ENCODE results near the gene TBC1D9B. TPM values are rescaled to one million over a fixed set of nuclear protein-coding genes. Genes with fewer than 3 reads are reported as not detected.

The TBC1D9B gene
- total and polyA plus RNA-seq, 2 of the 13 experiments (the other 11 are each of a cell fraction or from before 2014, with no cell fraction given): 35.0 to 50.0 TPM

GRCh38 chr5:179824745-179825112 lies 83.0 kb downstream of the TBC1D9B start (continued):
- TF ChIP-seq, protein P1, sequence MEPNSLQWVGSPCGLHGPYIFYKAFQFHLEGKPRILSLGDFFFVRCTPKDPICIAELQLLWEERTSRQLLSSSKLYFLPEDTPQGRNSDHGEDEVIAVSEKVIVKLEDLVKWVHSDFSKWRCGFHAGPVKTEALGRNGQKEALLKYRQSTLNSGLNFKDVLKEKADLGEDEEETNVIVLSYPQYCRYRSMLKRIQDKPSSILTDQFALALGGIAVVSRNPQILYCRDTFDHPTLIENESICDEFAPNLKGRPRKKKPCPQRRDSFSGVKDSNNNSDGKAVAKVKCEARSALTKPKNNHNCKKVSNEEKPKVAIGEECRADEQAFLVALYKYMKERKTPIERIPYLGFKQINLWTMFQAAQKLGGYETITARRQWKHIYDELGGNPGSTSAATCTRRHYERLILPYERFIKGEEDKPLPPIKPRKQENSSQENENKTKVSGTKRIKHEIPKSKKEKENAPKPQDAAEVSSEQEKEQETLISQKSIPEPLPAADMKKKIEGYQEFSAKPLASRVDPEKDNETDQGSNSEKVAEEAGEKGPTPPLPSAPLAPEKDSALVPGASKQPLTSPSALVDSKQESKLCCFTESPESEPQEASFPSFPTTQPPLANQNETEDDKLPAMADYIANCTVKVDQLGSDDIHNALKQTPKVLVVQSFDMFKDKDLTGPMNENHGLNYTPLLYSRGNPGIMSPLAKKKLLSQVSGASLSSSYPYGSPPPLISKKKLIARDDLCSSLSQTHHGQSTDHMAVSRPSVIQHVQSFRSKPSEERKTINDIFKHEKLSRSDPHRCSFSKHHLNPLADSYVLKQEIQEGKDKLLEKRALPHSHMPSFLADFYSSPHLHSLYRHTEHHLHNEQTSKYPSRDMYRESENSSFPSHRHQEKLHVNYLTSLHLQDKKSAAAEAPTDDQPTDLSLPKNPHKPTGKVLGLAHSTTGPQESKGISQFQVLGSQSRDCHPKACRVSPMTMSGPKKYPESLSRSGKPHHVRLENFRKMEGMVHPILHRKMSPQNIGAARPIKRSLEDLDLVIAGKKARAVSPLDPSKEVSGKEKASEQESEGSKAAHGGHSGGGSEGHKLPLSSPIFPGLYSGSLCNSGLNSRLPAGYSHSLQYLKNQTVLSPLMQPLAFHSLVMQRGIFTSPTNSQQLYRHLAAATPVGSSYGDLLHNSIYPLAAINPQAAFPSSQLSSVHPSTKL (CRISPR knock-in tag; IDR thresholded peaks at IDR 0.05): peak; percentile 66
- TF ChIP-seq GATAD2A (CRISPR knock-in tag; IDR thresholded peaks at IDR 0.05) (peak; percentile 88), SOX13 (IDR thresholded peaks at IDR 0.05) (0 out of 2 replicates have a peak, but pooled peaks have one; percentile 21), SOX13 (CRISPR knock-in tag; conservative IDR thresholded peaks at IDR 0.05 in 1 of 2, IDR thresholded peaks at IDR 0.05 in 1 of 2) (no peak; a peak in 1 of 4 replicates), NFKB2 (CRISPR knock-in tag; IDR thresholded peaks at IDR 0.05; ENCODE audit: borderline replicate concordance) (no peak), GLMP (CRISPR knock-in tag; IDR thresholded peaks at IDR 0.05; ENCODE audit: borderline replicate concordance) (no peak), DPF2 (CRISPR knock-in tag; IDR thresholded peaks at IDR 0.05; ENCODE audit: borderline replicate concordance, low read depth) (no peak), TOE1 (CRISPR knock-in tag; IDR thresholded peaks at IDR 0.05) (no peak), ZNF263 (CRISPR knock-in tag; IDR thresholded peaks at IDR 0.05) (peak; percentile 64; the same call in 1 of the 2 replicates), SMAD1 (CRISPR knock-in tag; IDR thresholded peaks at IDR 0.05; ENCODE audit: borderline replicate concordance, low read depth) (no peak), ZFP36L2 (CRISPR knock-in tag; IDR thresholded peaks at IDR 0.05) (no peak)
- TF ChIP-seq, protein P2, sequence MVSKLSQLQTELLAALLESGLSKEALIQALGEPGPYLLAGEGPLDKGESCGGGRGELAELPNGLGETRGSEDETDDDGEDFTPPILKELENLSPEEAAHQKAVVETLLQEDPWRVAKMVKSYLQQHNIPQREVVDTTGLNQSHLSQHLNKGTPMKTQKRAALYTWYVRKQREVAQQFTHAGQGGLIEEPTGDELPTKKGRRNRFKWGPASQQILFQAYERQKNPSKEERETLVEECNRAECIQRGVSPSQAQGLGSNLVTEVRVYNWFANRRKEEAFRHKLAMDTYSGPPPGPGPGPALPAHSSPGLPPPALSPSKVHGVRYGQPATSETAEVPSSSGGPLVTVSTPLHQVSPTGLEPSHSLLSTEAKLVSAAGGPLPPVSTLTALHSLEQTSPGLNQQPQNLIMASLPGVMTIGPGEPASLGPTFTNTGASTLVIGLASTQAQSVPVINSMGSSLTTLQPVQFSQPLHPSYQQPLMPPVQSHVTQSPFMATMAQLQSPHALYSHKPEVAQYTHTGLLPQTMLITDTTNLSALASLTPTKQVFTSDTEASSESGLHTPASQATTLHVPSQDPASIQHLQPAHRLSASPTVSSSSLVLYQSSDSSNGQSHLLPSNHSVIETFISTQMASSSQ (IDR thresholded peaks at IDR 0.05; ENCODE audit: low read depth): no peak
- TF ChIP-seq, protein P2 (CRISPR knock-in tag; IDR thresholded peaks at IDR 0.05; ENCODE audit: borderline replicate concordance): no peak
- TF ChIP-seq, protein P3, sequence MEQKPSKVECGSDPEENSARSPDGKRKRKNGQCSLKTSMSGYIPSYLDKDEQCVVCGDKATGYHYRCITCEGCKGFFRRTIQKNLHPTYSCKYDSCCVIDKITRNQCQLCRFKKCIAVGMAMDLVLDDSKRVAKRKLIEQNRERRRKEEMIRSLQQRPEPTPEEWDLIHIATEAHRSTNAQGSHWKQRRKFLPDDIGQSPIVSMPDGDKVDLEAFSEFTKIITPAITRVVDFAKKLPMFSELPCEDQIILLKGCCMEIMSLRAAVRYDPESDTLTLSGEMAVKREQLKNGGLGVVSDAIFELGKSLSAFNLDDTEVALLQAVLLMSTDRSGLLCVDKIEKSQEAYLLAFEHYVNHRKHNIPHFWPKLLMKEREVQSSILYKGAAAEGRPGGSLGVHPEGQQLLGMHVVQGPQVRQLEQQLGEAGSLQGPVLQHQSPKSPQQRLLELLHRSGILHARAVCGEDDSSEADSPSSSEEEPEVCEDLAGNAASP (CRISPR knock-in tag; IDR thresholded peaks at IDR 0.05; ENCODE audit: borderline replicate concordance): peak; percentile 24; the same call in 1 of the 2 replicates
- TF ChIP-seq, protein P4, sequence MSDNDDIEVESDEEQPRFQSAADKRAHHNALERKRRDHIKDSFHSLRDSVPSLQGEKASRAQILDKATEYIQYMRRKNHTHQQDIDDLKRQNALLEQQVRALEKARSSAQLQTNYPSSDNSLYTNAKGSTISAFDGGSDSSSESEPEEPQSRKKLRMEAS (IDR thresholded peaks at IDR 0.05): no peak
- TF ChIP-seq, protein P5, sequence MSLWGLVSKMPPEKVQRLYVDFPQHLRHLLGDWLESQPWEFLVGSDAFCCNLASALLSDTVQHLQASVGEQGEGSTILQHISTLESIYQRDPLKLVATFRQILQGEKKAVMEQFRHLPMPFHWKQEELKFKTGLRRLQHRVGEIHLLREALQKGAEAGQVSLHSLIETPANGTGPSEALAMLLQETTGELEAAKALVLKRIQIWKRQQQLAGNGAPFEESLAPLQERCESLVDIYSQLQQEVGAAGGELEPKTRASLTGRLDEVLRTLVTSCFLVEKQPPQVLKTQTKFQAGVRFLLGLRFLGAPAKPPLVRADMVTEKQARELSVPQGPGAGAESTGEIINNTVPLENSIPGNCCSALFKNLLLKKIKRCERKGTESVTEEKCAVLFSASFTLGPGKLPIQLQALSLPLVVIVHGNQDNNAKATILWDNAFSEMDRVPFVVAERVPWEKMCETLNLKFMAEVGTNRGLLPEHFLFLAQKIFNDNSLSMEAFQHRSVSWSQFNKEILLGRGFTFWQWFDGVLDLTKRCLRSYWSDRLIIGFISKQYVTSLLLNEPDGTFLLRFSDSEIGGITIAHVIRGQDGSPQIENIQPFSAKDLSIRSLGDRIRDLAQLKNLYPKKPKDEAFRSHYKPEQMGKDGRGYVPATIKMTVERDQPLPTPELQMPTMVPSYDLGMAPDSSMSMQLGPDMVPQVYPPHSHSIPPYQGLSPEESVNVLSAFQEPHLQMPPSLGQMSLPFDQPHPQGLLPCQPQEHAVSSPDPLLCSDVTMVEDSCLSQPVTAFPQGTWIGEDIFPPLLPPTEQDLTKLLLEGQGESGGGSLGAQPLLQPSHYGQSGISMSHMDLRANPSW (CRISPR knock-in tag; IDR thresholded peaks at IDR 0.05; ENCODE audit: borderline replicate concordance): no peak

Data from HepG2 (cell line).